Stimulated activated CD8-positive, alpha-beta memory T cell treated with anti-CD3 and anti-CD28 coated beads, Interleukin-12 subunit alpha, Interleukin-12 subunit beta, amount 100 ng/mL, for 24 hours (primary cell): ENCODE results near the gene SPRED3.
"Not testable (repeated sequence)": the region's sequence is repeated elsewhere in the genome, so short reads cannot be mapped to it uniquely, and the experiment has no call there.

Experiments used
- DNase-seq: peaks from one replicate; pipeline ENCODE4 v3.0.0-alpha.2; 2020; ENCODE audit errors: extremely low read depth

SPRED3 gene

GRCh38 chr19:38417544-38418506 is 29.3 kb downstream of the SPRED3 start:
- no peak for DNase-seq

- DNase-seq = no peak
These were observed 32.4 kb downstream of the SPRED3 start for GRCh38 chr19:38420935-38421334.

GRCh38 chr19:38421856-38422255 is 33.4 kb downstream of the SPRED3 start:
- no peak for DNase-seq

- DNase-seq = no peak
These were observed 33.9 kb downstream of the SPRED3 start for GRCh38 chr19:38422438-38422837.

- DNase-seq = no peak
These were observed 35.8 kb downstream of the SPRED3 start for GRCh38 chr19:38424272-38424671.

- DNase-seq = no peak
These were observed 36.8 kb downstream of the SPRED3 start for GRCh38 chr19:38425222-38425809.

GRCh38 chr19:38425810-38426466 is 37.4 kb downstream of the SPRED3 start, which contains the start of gene RASGRP4:
Gene RASGRP4, minus strand, starts transcription at chr19:38426219. Its CDS starts 128 bp downstream, at chr19:38426091.
- no peak for DNase-seq

- not testable (repeated sequence) for DNase-seq
These were observed 38.7 kb downstream of the SPRED3 start for GRCh38 chr19:38427035-38427677.

- no peak for DNase-seq
These were observed 40.7 kb downstream of the SPRED3 start for GRCh38 chr19:38429055-38429810.

- no peak for DNase-seq
These were observed 41.3 kb downstream of the SPRED3 start for GRCh38 chr19:38429811-38430156.

GRCh38 chr19:38430931-38431330 is 42.4 kb downstream of the SPRED3 start:
- DNase-seq = no peak

GRCh38 chr19:38433268-38433733 is 44.8 kb downstream of the SPRED3 start, which contains the start of gene RYR1:
Gene RYR1, plus strand, starts transcription at chr19:38433691. Its CDS starts 139 bp downstream, at chr19:38433830.
- DNase-seq = no peak

- no peak for DNase-seq
These were observed 46.1 kb downstream of the SPRED3 start for GRCh38 chr19:38434549-38435051.

- no peak for DNase-seq
These were observed 48.8 kb downstream of the SPRED3 start for GRCh38 chr19:38437295-38437694.

- no peak for DNase-seq
These were observed 49.4 kb downstream of the SPRED3 start for GRCh38 chr19:38437917-38438316.

GRCh38 chr19:38440592-38440991 is 52.1 kb downstream of the SPRED3 start:
- no peak for DNase-seq

GRCh38 chr19:38441657-38442348 is 53.3 kb downstream of the SPRED3 start:
- DNase-seq = no peak

GRCh38 chr19:38442736-38443135 is 54.2 kb downstream of the SPRED3 start:
- DNase-seq = no peak

GRCh38 chr19:38443458-38443999 is 55.0 kb downstream of the SPRED3 start:
- DNase-seq = no peak

GRCh38 chr19:38444026-38444425 is 55.5 kb downstream of the SPRED3 start:
- DNase-seq = no peak
